ENCODE data around the gene TTI1. TPM values are rescaled to one million over a fixed set of nuclear protein-coding genes. Genes with fewer than 3 reads are reported as not detected.

The TTI1 gene
- total and polyA plus RNA-seq, 5 experiments from 2014 or later = 10.0 to 27.1 (median 15.3) TPM

- ATAC-seq (no peak), DNase-seq (no peak)
- Mint-ChIP-seq H3K4me1 (peaks cover 0 to 10% (median 0%) of the 10 kb centered on the region in 4 donors), H3K27me3 (no peaks in the 10 kb centered on the region), H3K4me3 (no peak overlapping the region), H3K36me3 (peaks cover 30 to 55% (median 48%) of the 10 kb centered on the region in 3 donors), H3K27ac (no peak overlapping the region), H3K9me3 (no peaks in the 10 kb centered on the region)
- POLR2A ChIA-PET = no interaction called here
These were observed 32.6 kb upstream of the TTI1 start for GRCh38 chr20:38065764-38066375.

- H3K27me3 Mint-ChIP-seq = no peaks in the 10 kb centered on the region
- DNase-seq (no peak), ATAC-seq (no peak)
- no peak overlapping the region for H3K4me3 Mint-ChIP-seq
- no peaks in the 10 kb centered on the region for H3K9me3 Mint-ChIP-seq
- peak overlapping the region in 1 of 10 donors; percentile 28 for H3K27ac Mint-ChIP-seq
- H3K36me3 Mint-ChIP-seq = peaks cover 17 to 55% (median 44%) of the 10 kb centered on the region in 3 donors
- peaks cover 0 to under 1% (median 0%) of the 10 kb centered on the region in 4 donors for H3K4me1 Mint-ChIP-seq
- POLR2A ChIA-PET = no interaction called here
These were observed 30.8 kb upstream of the TTI1 start for GRCh38 chr20:38063911-38064530.

GRCh38 chr20:38062890-38063289 is 29.6 kb upstream of the TTI1 start:
- ATAC-seq (no peak), DNase-seq (no peak)
- Mint-ChIP-seq H3K27me3 (no peaks in the 10 kb centered on the region), H3K9me3 (no peaks in the 10 kb centered on the region), H3K27ac (no peak overlapping the region), H3K4me3 (no peak overlapping the region), H3K4me1 (no peaks in the 10 kb centered on the region), H3K36me3 (peaks cover 11 to 47% (median 41%) of the 10 kb centered on the region in 3 donors)
- POLR2A ChIA-PET = interaction anchor here (0.6 kb wide), 1 partner anchor 42 kb away, joined by 3 read pairs; no protein-coding TSS in a partner anchor

GRCh38 chr20:38061109-38061508 is 27.9 kb upstream of the TTI1 start:
- H3K27ac Mint-ChIP-seq = no peak overlapping the region
- no peak for DNase-seq
- peaks cover 0 to 42% (median 27%) of the 10 kb centered on the region in 3 donors for H3K36me3 Mint-ChIP-seq
- no peak overlapping the region for H3K4me3 Mint-ChIP-seq
- POLR2A ChIA-PET = interaction anchor here (2.1 kb wide), 1 partner anchor 28 kb away, joined by 8 read pairs; the partner anchor contains the start of genes RPRD1B and TTI1
- H3K4me1 Mint-ChIP-seq = peaks cover 4 to 8% (median 7%) of the 10 kb centered on the region in 4 donors
- ATAC-seq = no peak
- no peaks in the 10 kb centered on the region for H3K27me3 Mint-ChIP-seq
- no peaks in the 10 kb centered on the region for H3K9me3 Mint-ChIP-seq

GRCh38 chr20:38060536-38060935 is 27.3 kb upstream of the TTI1 start:
- H3K4me1 Mint-ChIP-seq = peaks cover 5 to 12% (median 8%) of the 10 kb centered on the region in 4 donors
- DNase-seq = no peak
- peaks cover 0 to 42% (median 21%) of the 10 kb centered on the region in 3 donors for H3K36me3 Mint-ChIP-seq
- H3K9me3 Mint-ChIP-seq = no peaks in the 10 kb centered on the region
- POLR2A ChIA-PET = interaction anchor here (2.1 kb wide), 1 partner anchor 27 kb away, joined by 8 read pairs; the partner anchor contains the start of genes RPRD1B and TTI1
- H3K27ac Mint-ChIP-seq = no peak overlapping the region
- ATAC-seq = no peak
- no peaks in the 10 kb centered on the region for H3K27me3 Mint-ChIP-seq
- no peak overlapping the region for H3K4me3 Mint-ChIP-seq

- peaks cover 0 to 44% (median 19%) of the 10 kb centered on the region in 3 donors for H3K36me3 Mint-ChIP-seq
- DNase-seq (no peak), ATAC-seq (no peak)
- H3K27ac Mint-ChIP-seq = no peak overlapping the region
- peaks cover 8 to 17% (median 8%) of the 10 kb centered on the region in 4 donors for H3K4me1 Mint-ChIP-seq
- no peaks in the 10 kb centered on the region for H3K27me3 Mint-ChIP-seq
- POLR2A ChIA-PET = interaction anchor here (2.1 kb wide), 1 partner anchor 27 kb away, joined by 8 read pairs; the partner anchor contains the start of genes RPRD1B and TTI1
- no peaks in the 10 kb centered on the region for H3K9me3 Mint-ChIP-seq
- no peak overlapping the region for H3K4me3 Mint-ChIP-seq
These were observed 26.6 kb upstream of the TTI1 start for GRCh38 chr20:38059832-38060231.

GRCh38 chr20:38057351-38057972 is 24.2 kb upstream of the TTI1 start:
- no peaks in the 10 kb centered on the region for H3K27me3 Mint-ChIP-seq
- no peak overlapping the region for H3K4me3 Mint-ChIP-seq

GRCh38 chr20:38055848-38056247 is 22.6 kb upstream of the TTI1 start:
- Mint-ChIP-seq H3K4me1 (peaks cover 16 to 36% (median 22%) of the 10 kb centered on the region in 4 donors), H3K4me3 (no peak overlapping the region), H3K27ac (peak overlapping the region in 5 of 10 donors; percentile 7 to 37 (median 17)), H3K36me3 (peaks cover 0 to 69% (median 16%) of the 10 kb centered on the region in 3 donors), H3K9me3 (no peaks in the 10 kb centered on the region), H3K27me3 (no peaks in the 10 kb centered on the region)
- ATAC-seq (no peak), DNase-seq (no peak)
- POLR2A ChIA-PET = interaction anchor here (1.1 kb wide), 1 partner anchor 23 kb away, joined by 5 read pairs; the partner anchor contains the start of genes RPRD1B and TTI1

More at GRCh38 chr20:38057351-38057972, 24.2 kb upstream of the TTI1 start:
- Mint-ChIP-seq H3K36me3 (peaks cover 0 to 55% (median 16%) of the 10 kb centered on the region in 3 donors), H3K4me1 (peaks cover 11 to 30% (median 17%) of the 10 kb centered on the region in 4 donors), H3K27ac (peak overlapping the region in 8 of 10 donors; percentile 23 to 84 (median 52)), H3K9me3 (no peaks in the 10 kb centered on the region)
- ATAC-seq (peak; percentile 92 to 93), DNase-seq (peak; percentile 45 to 83 (median 68))
- POLR2A ChIA-PET = no interaction called here

GRCh38 chr20:38055294-38055693 is 22.0 kb upstream of the TTI1 start:
- ATAC-seq (no peak), DNase-seq (no peak)
- Mint-ChIP-seq H3K9me3 (no peaks in the 10 kb centered on the region), H3K27me3 (no peaks in the 10 kb centered on the region), H3K4me3 (no peak overlapping the region), H3K36me3 (peaks cover 0 to 69% (median 13%) of the 10 kb centered on the region in 3 donors), H3K4me1 (peaks cover 18 to 40% (median 27%) of the 10 kb centered on the region in 4 donors), H3K27ac (peak overlapping the region in 1 of 10 donors; percentile 4)
- POLR2A ChIA-PET = no interaction called here

GRCh38 chr20:38054647-38055046 is 21.4 kb upstream of the TTI1 start:
- DNase-seq (no peak), ATAC-seq (no peak)
- Mint-ChIP-seq H3K36me3 (peaks cover 4 to 69% (median 10%) of the 10 kb centered on the region in 3 donors), H3K9me3 (no peaks in the 10 kb centered on the region), H3K4me3 (no peak overlapping the region), H3K27me3 (no peaks in the 10 kb centered on the region), H3K4me1 (peaks cover 23 to 46% (median 33%) of the 10 kb centered on the region in 4 donors), H3K27ac (peak overlapping the region in 3 of 10 donors; percentile 9 to 49 (median 27))
- POLR2A ChIA-PET = no interaction called here

GRCh38 chr20:38052870-38053269 is 19.6 kb upstream of the TTI1 start:
- POLR2A ChIA-PET = interaction anchor here (0.9 kb wide), 1 partner anchor 19 kb away, joined by 3 read pairs; the partner anchor contains the start of genes RPRD1B and TTI1
- Mint-ChIP-seq H3K4me1 (peaks cover 25 to 47% (median 36%) of the 10 kb centered on the region in 4 donors), H3K27me3 (no peaks in the 10 kb centered on the region), H3K4me3 (no peak overlapping the region), H3K36me3 (peaks cover 0 to 77% (median 4%) of the 10 kb centered on the region in 3 donors), H3K27ac (peak overlapping the region in 6 of 10 donors; percentile 1 to 86 (median 10)), H3K9me3 (no peaks in the 10 kb centered on the region)
- ATAC-seq (no peak), DNase-seq (no peak)

GRCh38 chr20:38050686-38051085 is 17.4 kb upstream of the TTI1 start:
- Mint-ChIP-seq H3K4me3 (no peak overlapping the region), H3K9me3 (no peaks in the 10 kb centered on the region), H3K27ac (peak overlapping the region in 4 of 10 donors; percentile 9 to 34 (median 16)), H3K4me1 (peaks cover 26 to 54% (median 40%) of the 10 kb centered on the region in 4 donors), H3K36me3 (peaks cover 0 to 78% (median 4%) of the 10 kb centered on the region in 3 donors), H3K27me3 (no peaks in the 10 kb centered on the region)
- ATAC-seq = no peak
- no peak for DNase-seq
- POLR2A ChIA-PET = interaction anchor here (1.1 kb wide), 1 partner anchor 17 kb away, joined by 3 read pairs; the partner anchor contains the start of gene RPRD1B

Measured in naive thymus-derived CD8-positive, alpha-beta T cell (primary cell).